GM23338 (cell line): ENCODE measurements around the gene NEU1.

Source experiments
- CREB1 ChIP-seq: fragments of 250-450 bp; sonication (Bioruptor Pico); IDR thresholded peaks from 2 replicates; pipeline ENCODE4 v1.5.0; 2020; ENCODE audit warnings: low read depth, mild to moderate bottlenecking, moderate library complexity
- ETS1 ChIP-seq: IDR thresholded peaks from 2 replicates; pipeline ENCODE4 v1.6.1; 2016; ENCODE audit warnings: antibody characterized with exemption
- EZH2 ChIP-seq: fragments of 200-600 bp; sonication (generic); IDR thresholded peaks from one replicate; pipeline ENCODE4 v1.8.0; 2017; ENCODE audit warnings: antibody characterized with exemption, mild to moderate bottlenecking, low read depth; ENCODE audit not compliant: unreplicated experiment
- EZH2phosphoT487 ChIP-seq: fragments of 200-600 bp; sonication (generic); IDR thresholded peaks from one replicate; pipeline ENCODE4 v1.8.1; 2018; ENCODE audit warnings: antibody characterized with exemption; ENCODE audit not compliant: unreplicated experiment
- JUNB ChIP-seq: IDR thresholded peaks from one replicate; pipeline ENCODE4 v1.6.1; 2016; ENCODE audit warnings: antibody characterized with exemption; ENCODE audit not compliant: unreplicated experiment
- POLR2AphosphoS5 ChIP-seq: IDR thresholded peaks from 2 replicates; pipeline ENCODE4 v1.6.1; 2016; ENCODE audit warnings: antibody characterized with exemption, low read depth
- REST ChIP-seq: IDR thresholded peaks from one replicate; pipeline ENCODE4 v1.6.1; 2018; ENCODE audit warnings: antibody characterized with exemption; ENCODE audit not compliant: unreplicated experiment
- ZNF114 ChIP-seq: fragments of 250-450 bp; sonication (Bioruptor Pico); IDR thresholded peaks from 2 replicates; pipeline ENCODE4 v1.5.0; 2020; ENCODE audit warnings: mild to moderate bottlenecking, moderate library complexity
- ZNF331 ChIP-seq: fragments of 250-450 bp; sonication (Bioruptor Pico); IDR thresholded peaks from 2 replicates; pipeline ENCODE4 v1.5.0; 2020; ENCODE audit warnings: low read depth, mild to moderate bottlenecking, moderate library complexity
- TF ChIP-seq, protein P1 (sequence below), 2 experiments: fragments of 200-600 bp in 1 of 2; sonication (generic) in 1 of 2; conservative IDR thresholded peaks; 2 replicates each; pipeline versions ENCODE4 v1.5.1 to v1.6.1; 2016 to 2017; ENCODE audit warnings: antibody characterized with exemption in 2 of 2, low read depth in 2 of 2, mild to moderate bottlenecking in 2 of 2, moderate library complexity in 1 of 2

GRCh38 chr6:31826793-31827285, 35.8 kb downstream of the NEU1 start:
- TF ChIP-seq, protein P1, sequence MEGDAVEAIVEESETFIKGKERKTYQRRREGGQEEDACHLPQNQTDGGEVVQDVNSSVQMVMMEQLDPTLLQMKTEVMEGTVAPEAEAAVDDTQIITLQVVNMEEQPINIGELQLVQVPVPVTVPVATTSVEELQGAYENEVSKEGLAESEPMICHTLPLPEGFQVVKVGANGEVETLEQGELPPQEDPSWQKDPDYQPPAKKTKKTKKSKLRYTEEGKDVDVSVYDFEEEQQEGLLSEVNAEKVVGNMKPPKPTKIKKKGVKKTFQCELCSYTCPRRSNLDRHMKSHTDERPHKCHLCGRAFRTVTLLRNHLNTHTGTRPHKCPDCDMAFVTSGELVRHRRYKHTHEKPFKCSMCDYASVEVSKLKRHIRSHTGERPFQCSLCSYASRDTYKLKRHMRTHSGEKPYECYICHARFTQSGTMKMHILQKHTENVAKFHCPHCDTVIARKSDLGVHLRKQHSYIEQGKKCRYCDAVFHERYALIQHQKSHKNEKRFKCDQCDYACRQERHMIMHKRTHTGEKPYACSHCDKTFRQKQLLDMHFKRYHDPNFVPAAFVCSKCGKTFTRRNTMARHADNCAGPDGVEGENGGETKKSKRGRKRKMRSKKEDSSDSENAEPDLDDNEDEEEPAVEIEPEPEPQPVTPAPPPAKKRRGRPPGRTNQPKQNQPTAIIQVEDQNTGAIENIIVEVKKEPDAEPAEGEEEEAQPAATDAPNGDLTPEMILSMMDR (conservative IDR thresholded peaks at IDR 0.05; ENCODE audit: low read depth in 2 of 2): no peak
- TF ChIP-seq EZH2 (no peak), CREB1 (no peak), EZH2phosphoT487 (no peak), ETS1 (no peak), POLR2AphosphoS5 (no peak), REST (no peak), JUNB (no peak), ZNF331 (CRISPR knock-in tag) (no peak), ZNF114 (CRISPR knock-in tag) (no peak)
